Body of pancreas (tissue), 4 donors: ENCODE data around the gene LPCAT3. TPM values are rescaled to one million over a fixed set of nuclear protein-coding genes. Genes with fewer than 3 reads are reported as not detected.

Experiments used
- ATAC-seq: fragments of 150-250 bp; one replicate; pipeline ENCODE4 v1.9.1; 2016
- DNase-seq, 4 donors: peaks; one replicate each; pipeline ENCODE4 v3.0.0-alpha.2; 2019
- H3K27ac ChIP-seq, 4 donors: fragments of 200-600 bp; sonication (generic); 1 replicate in 3 of 4; 2 replicates in 1 of 4; pipeline versions ENCODE4 v1.5.1 to v1.6.1; 2016 to 2019; ENCODE audit warnings: mild to moderate bottlenecking in 1 of 4, mixed read lengths in 1 of 4, moderate library complexity in 1 of 4
- H3K27me3 ChIP-seq, 2 donors: fragments of 200-600 bp; sonication (generic); one replicate each; pipeline ENCODE4 v1.6.0; 2016; ENCODE audit warnings: mild to moderate bottlenecking in 1 of 2
- H3K36me3 ChIP-seq, 2 donors: fragments of 200-600 bp; sonication (generic); replicated peaks in 1 of 2; 2 replicates each; pipeline ENCODE4 v1.5.1; 2016; ENCODE audit warnings: low read depth in 2 of 2; ENCODE audit not compliant: insufficient read depth in 1 of 2
- H3K4me1 ChIP-seq: fragments of 200-600 bp; sonication (generic); one replicate; pipeline ENCODE4 v1.6.0; 2016
- H3K4me3 ChIP-seq, 2 donors: fragments of 200-600 bp; sonication (generic); 1 replicate in 1 of 2; 2 replicates in 1 of 2; pipeline ENCODE4 v1.5.1; 2016 to 2019
- H3K9me3 ChIP-seq, 3 donors: fragments of 200-600 bp; sonication (generic); 1 replicate in 2 of 3; 2 replicates in 1 of 3; pipeline ENCODE4 v1.5.1; 2016
- POLR2A ChIP-seq, 3 donors: fragments of 450-650 bp; IDR thresholded peaks; one replicate each; pipeline ENCODE4 v1.6.1; 2016; ENCODE audit warnings: antibody characterized with exemption in 3 of 3, mild to moderate bottlenecking in 2 of 3
- WGBS, 2 donors: methylation state at CpG; one replicate each; pipeline ENCODE4 v1.1.5; 2017; 5-methylcytosine and 5-hydroxymethylcytosine counted together
- intact Hi-C: fragments of 100-400 bp; cut with DNase I; formaldehyde crosslinking; loops from one replicate; pipeline ENCODE4 v1.15.1; 2023
- total RNA-seq, 2 donors: library from RNA; depleted of rRNA; stranded (reverse); fragments of >200 nt; gene quantifications; one replicate each; pipeline ENCODE4 v1.1.0, GENCODE V29; 2016
- TF ChIP-seq, protein P1 (sequence below), 7 experiments: fragments of 450-650 bp in 4 of 7; fragments of 200-600 bp in 3 of 7; sonication (generic) in 3 of 7; IDR thresholded peaks; one replicate each; pipeline ENCODE4 v1.5.1; 2016 to 2019; ENCODE audit warnings: antibody characterized with exemption in 7 of 7

LPCAT3 gene
- total RNA-seq, 2 donors from 2014 or later: 21.5 to 39.6 TPM

DNA sequence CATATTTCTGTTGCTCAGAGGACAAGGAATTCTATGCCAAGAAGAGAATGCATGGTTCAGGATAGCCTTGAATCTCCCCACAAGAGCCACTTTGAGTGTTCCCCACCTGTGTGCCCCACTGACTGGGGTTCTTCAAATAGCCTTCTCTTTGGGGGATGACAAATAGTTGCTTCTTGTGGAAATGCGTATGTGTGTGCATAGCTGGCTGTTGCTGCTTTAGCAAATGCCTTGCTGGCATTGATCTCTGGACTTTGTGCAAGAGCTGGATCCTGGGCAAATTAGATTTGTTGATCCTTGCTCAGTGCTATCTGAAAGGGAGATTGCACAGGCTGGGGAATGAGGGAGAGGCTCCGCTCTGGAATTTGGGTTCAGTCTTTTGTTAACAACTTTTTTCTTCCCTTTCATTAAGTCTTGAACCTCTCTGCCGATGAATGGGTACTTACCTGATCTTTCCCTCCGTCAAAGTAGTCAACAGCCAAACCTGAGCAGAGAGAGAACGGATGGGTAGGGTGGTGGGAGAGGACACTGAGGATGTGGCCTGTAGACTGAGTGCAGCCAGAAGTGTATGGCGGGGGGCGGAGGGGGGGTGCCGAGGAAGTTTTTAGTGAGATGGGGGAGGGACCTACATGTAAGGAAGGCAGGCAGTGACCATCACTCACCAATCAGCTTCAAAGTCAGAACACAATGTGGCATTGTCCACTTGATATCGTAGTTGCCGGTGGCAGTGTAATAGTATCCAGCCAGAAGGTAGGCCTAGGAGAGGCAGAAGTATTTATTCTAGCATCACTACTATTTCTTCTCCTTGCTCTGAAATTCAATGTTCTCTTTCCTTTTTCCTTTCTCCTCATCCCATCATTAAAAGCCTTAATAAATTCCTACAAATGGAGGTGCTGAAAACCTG lies 36.9 kb downstream of the LPCAT3 start:
- Histone ChIP-seq H3K36me3 (peaks cover 0 to 20% of the 10 kb centered on the region in 2 donors), H3K4me3 (no peak overlapping the region), H3K9me3 (no peaks in the 10 kb centered on the region), H3K4me1 (no peaks in the 10 kb centered on the region), H3K27me3 (no peaks in the 10 kb centered on the region), H3K27ac (no peak overlapping the region)
- intact Hi-C loops: no loop called here
- ATAC-seq (no peak), DNase-seq (no peak)
- 64 to 87% methylated on average over 10 of the region's 10 CpGs for WGBS, 2 donors
- TF ChIP-seq, protein P1, sequence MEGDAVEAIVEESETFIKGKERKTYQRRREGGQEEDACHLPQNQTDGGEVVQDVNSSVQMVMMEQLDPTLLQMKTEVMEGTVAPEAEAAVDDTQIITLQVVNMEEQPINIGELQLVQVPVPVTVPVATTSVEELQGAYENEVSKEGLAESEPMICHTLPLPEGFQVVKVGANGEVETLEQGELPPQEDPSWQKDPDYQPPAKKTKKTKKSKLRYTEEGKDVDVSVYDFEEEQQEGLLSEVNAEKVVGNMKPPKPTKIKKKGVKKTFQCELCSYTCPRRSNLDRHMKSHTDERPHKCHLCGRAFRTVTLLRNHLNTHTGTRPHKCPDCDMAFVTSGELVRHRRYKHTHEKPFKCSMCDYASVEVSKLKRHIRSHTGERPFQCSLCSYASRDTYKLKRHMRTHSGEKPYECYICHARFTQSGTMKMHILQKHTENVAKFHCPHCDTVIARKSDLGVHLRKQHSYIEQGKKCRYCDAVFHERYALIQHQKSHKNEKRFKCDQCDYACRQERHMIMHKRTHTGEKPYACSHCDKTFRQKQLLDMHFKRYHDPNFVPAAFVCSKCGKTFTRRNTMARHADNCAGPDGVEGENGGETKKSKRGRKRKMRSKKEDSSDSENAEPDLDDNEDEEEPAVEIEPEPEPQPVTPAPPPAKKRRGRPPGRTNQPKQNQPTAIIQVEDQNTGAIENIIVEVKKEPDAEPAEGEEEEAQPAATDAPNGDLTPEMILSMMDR (IDR thresholded peaks at IDR 0.05): no peak
- TF ChIP-seq POLR2A (IDR thresholded peaks at IDR 0.05): no peak

DNA sequence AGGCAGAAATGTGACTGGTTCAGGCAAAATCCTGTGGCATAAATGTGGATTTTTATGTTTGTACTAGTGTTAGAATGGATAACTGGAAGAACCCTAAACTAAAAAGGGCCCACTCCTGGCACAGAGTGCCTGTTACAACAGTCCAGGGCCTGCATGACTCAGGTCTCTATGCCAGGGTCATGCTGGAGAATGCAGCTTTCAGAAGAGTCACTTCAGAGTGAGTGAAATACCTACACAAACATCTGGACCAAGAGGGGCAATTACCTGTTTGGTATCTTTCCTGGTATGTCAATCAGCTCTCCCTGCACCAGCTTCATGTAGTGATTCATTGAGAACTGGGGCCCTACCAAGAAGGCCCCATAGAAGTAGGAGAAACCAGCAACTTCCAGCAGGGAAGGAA lies 37.5 kb downstream of the LPCAT3 start:
- Histone ChIP-seq H3K9me3 (no peaks in the 10 kb centered on the region), H3K36me3 (peaks cover 5 to 24% of the 10 kb centered on the region in 2 donors), H3K4me3 (no peak overlapping the region), H3K27ac (no peak overlapping the region), H3K4me1 (no peaks in the 10 kb centered on the region), H3K27me3 (no peaks in the 10 kb centered on the region)
- no peak for DNase-seq
- TF ChIP-seq, protein P1 (IDR thresholded peaks at IDR 0.05): no peak
- no peak for TF ChIP-seq POLR2A (IDR thresholded peaks at IDR 0.05)
- ATAC-seq: no peak
- intact Hi-C loops: no loop called here

DNA sequence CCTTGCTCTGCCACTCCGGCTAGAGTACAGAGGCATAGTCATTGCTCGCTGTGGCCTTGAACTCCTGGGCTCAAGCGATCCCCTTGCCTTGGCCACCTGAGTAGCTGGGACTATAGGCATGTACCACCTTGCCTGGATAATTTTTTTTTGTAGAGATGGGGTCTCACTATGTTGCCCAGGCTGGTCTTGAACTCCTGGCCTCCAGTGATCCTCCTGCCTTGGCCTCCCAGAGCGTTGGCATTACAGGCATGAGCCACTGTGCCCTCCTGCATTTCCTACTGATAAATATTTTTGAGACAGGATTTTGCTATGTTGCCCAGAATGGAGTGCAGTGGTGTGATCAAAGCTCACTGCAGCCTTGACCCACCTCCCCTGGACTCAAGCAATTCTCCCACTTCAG lies 38.2 kb downstream of the LPCAT3 start:
- no peaks in the 10 kb centered on the region for H3K27me3 ChIP-seq
- no peak overlapping the region for H3K27ac ChIP-seq
- 94 to 95% methylated on average over 4 of the region's 4 CpGs for WGBS, 2 donors
- TF ChIP-seq POLR2A (IDR thresholded peaks at IDR 0.05): no peak
- TF ChIP-seq, protein P1 (IDR thresholded peaks at IDR 0.05): no peak
- H3K4me1 ChIP-seq: no peaks in the 10 kb centered on the region
- intact Hi-C loops: no loop called here
- H3K36me3 ChIP-seq: peaks cover 11 to 30% of the 10 kb centered on the region in 2 donors
- no peaks in the 10 kb centered on the region for H3K9me3 ChIP-seq
- H3K4me3 ChIP-seq: no peak overlapping the region
- ATAC-seq: no peak
- no peak for DNase-seq

DNA sequence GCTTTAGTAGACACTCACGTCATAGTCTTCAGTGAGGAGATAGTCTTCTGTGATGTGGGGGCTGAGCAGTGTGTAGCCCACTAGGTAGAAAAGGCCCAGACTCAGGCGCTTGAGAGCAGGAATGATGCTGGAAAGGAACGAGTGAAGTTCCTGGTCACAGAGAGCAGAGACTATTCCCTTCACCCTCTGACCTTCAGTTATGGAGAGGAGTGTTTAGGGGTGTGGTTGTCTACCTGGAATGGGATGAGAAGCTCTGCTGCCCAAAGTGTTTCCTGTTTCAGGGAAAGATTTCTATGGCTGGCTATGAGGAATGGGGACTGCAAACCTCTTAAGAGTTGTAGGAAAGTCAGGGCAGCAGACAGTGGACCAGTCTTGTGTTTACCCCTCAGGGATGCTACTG lies 38.8 kb downstream of the LPCAT3 start:
- DNase-seq (no peak), ATAC-seq (no peak)
- Histone ChIP-seq H3K4me1 (no peaks in the 10 kb centered on the region), H3K36me3 (peaks cover 11 to 34% of the 10 kb centered on the region in 2 donors), H3K27me3 (no peaks in the 10 kb centered on the region), H3K27ac (no peak overlapping the region), H3K4me3 (no peak overlapping the region), H3K9me3 (no peaks in the 10 kb centered on the region)
- intact Hi-C loops: no loop called here
- TF ChIP-seq, protein P1 (IDR thresholded peaks at IDR 0.05): no peak
- TF ChIP-seq POLR2A (IDR thresholded peaks at IDR 0.05): no peak
- 83 to 93% methylated on average over 3 of the region's 3 CpGs for WGBS, 2 donors

DNA sequence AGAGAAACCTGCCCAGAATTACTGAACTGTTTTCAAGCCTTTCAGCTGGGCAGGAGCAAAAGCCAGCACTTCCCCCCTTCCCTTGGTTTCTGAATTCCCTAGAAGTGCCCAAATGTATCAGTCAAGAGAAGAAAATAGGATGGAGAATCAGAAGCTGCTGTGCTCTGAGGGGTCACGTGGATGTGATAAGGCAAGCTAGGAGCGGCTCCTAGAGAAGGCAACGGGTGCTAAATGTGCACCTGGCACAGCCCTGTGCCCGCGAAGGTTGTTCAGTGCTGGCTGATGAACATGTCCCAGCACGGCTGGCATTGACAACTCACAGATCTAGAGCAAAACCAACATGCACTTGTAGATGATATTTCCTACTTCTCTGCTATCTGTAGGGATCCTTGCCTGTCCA lies 39.3 kb downstream of the LPCAT3 start:
- peaks cover 11 to 36% of the 10 kb centered on the region in 2 donors for H3K36me3 ChIP-seq
- no peak for TF ChIP-seq POLR2A (IDR thresholded peaks at IDR 0.05)
- TF ChIP-seq, protein P1 (IDR thresholded peaks at IDR 0.05): no peak
- 46 to 53% methylated on average over 6 of the region's 6 CpGs for WGBS, 2 donors
- intact Hi-C loops: no loop called here
- DNase-seq: no peak
- H3K9me3 ChIP-seq: no peaks in the 10 kb centered on the region
- H3K27me3 ChIP-seq: no peaks in the 10 kb centered on the region
- no peaks in the 10 kb centered on the region for H3K4me1 ChIP-seq
- no peak overlapping the region for H3K4me3 ChIP-seq
- H3K27ac ChIP-seq: no peak overlapping the region
- no peak for ATAC-seq
